GM21447 (cell line): ENCODE data around the gene DNAJC13.

Source experiments
- ATAC-seq: cut with Tn5 transposase; IDR thresholded peaks from one replicate; pipeline ENCODE4 v1.9.1; 2021; ENCODE audit not compliant: unreplicated experiment

Gene DNAJC13

DNA sequence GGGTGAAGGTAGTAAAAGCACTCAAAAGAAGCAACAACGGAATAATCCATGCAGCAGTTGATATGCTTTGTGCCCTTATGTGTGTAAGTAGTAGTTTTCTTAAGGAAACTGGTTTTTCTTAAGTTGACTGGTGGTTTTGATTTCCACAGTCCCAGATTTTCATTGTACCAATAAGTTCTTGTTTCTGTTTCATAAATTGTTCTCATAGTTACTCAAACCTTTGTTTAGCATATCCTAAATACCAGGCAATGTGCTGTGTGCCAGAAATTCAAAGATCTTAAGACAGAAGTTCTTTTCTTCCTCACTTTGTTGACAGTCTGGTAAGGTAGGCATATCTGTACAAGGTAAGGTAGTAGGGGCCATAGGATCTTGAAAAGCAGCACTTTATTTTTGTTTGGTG is 40.0 kb downstream of the DNAJC13 start:
- ATAC-seq, result no peak

DNA sequence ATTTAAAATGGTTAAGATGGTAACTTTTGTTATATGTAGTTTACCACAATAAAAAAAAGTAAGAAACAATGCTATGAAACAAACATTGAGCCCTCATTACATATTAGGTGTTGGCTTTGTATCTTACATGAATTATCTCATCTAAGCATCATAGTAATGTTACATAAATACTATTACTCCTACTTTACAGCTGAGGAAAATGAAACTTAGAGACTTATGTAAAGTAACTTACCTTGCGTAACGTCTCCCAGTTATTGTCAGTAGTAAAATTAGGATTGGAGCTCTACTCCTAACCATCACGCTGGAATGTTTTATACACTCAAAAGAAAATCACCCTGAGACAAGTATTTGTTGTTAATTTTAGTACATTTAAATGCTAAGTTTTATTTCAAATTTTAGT is 42.2 kb downstream of the DNAJC13 start:
- ATAC-seq, result no peak

DNA sequence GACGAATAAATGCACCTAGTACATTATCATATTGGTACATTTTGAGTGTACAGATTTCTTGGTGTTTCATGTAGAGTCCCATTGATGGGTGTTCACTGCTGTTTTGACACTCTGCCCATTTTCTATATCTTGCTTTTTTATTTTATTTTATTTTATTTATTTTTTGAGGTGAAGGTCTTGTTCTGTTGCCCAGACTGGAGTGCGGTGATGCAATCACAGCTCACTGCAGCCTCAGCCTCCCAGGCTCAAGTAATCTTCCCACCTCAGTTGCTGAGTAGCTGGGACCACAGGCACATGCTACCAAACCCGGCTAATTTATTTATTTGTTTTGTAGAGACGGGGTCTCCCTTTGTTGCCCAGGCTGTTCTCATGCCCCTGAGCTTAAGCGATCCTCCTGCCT is 44.2 kb downstream of the DNAJC13 start:
- ATAC-seq, result no peak

DNA sequence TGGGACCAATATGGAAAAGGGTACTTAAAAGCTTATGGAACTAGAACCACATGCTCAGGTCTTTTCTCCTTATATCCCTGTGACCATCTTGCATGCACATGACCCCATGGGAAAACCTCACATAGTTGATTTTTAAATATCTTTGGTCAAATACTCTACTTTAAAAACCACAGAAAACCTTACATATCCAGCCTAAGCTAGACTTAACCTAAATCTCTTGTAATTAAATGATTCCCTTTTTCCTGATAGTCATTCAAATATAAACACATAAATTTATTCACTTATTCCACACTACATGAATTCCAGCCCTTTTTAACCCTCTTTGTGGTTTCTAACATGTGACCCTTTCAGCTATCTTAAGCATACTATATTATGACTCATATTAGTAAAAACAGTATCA is 46.8 kb downstream of the DNAJC13 start:
- no peak for ATAC-seq

DNA sequence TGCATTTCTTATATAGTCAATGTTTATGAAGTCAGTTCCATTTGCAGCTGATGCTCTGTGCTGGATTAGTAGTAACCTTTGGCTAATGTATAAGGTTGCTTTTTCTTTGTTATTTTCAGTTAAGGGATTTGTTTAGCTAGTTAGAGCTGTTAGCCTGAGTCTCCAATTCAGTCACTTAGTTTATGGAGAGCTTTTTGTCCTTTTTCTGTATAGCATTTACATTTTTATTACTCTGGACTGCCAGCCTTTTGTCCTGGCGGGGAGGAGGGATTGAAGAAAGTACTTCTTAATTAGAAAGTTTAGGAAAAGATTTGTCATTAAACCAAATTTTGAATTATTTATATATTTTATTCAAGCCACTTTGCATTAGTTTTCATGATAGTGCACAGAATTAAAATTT is 52.0 kb downstream of the DNAJC13 start:
- no peak for ATAC-seq

DNA sequence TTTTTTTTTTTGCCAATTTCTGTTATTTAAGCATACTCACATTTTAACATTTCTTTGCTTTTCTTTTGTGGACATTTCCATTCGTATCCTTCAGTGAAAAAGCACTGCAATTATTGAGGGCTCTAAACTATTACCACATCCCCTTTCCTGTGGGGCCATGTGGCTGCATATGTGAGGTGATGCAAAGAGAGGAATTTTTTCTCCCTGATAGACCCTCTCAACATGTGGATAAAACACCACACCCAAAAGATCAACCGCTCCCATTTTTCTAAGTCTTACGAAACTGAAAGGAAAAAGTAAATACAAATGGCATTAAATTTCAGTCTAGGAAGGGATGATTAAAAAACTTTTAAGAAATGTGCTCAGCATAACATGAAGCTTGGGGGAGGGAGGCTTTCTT is 68.8 kb downstream of the DNAJC13 start:
- no peak for ATAC-seq

DNA sequence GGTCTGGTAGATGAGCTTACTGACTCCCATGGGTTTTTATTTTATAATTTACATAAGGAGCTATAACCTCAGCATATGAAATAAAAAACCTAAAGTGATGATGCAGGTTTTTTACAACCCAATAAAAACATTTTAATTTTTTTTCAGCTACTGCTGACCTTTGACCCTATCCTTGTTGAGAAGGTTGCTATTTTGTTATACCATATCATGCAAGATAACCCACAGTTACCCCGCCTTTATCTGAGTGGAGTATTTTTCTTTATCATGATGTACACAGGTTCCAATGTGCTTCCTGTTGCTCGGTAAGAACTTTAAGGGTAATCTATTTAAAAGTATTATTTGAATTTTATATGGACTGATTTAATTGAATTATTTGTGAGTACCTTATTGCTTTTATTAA is 70.8 kb downstream of the DNAJC13 start:
- ATAC-seq, result no peak

DNA sequence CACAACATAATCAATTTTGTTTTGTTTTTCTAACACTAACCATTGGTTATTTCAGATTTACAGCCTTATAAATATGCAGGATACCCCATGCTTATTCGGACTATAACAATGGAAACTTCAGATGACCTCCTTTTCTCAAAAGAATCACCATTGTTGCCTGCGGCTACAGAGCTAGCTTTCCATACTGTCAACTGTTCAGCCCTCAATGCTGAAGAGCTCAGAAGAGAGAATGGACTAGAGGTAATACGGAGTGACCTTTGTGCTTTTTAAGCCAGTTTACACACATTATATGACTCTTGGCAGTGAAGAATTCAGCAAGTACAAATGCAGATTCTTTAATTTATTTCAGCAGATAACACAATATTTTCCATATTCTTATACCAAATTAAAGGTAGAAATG is 81.8 kb downstream of the DNAJC13 start:
- ATAC-seq, result no peak

DNA sequence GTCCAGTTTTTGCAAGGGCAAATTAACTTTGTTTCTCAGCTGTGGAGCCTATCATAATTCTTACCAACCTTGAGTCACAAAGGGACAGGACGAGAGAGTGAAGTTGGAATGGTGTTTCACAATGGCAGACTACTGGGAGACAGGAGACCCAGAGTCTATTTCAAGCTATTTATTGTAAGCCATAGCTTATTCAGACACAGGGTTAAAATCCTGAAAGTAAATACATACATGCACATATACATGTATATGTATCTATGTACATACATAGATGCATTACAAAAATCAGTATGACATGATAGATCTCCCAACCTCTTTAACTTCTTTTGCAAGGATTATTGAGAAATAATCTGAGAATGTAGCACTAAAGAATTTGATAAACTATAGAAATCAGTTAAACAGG is 86.3 kb downstream of the DNAJC13 start:
- ATAC-seq, result no peak

DNA sequence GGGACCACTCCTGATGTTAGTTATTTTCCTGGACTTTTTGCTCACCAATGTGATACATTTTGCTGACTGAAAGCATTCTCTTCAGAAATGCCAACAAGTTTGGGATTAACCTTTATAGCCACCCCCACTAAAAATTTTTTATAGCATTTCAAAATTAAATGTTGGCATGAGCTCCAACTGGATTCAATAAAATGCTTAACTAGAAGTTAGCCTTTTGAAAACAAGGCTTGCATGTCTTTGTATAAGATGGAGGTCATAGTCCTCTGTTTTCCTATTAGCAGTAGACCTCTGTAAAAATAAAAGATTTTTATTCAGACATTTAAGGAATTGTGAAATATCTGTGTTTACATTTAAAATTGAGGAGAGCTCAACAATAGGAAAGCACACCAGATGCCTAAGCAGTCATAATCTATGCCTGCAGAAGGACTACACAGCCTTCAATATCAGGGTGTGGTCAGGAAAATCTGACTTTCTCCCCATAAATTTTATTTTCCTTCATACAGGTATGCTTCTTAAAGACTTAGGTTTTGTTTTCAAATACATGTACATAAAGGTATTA is 87.2 kb downstream of the DNAJC13 start:
- ATAC-seq, result no peak

DNA sequence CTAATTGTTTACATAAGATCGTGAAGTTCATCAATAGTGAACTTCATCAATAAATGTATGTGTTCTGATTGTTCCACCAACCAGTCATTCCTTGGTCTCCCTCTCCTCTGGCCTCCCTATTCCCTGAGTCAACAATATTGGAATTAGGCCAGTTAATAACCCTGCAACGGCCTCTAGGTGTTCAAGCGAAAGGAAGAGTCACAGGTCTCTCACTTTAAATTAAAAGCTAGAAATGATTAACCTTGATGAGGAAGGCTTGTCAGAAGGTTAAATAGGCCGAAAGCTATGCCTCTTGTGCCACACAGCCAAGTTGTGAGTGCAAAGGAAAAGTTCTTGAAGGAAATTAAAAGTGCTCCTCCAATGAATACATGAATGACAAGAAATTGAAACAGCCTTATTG is 90.4 kb downstream of the DNAJC13 start:
- ATAC-seq, result no peak

DNA sequence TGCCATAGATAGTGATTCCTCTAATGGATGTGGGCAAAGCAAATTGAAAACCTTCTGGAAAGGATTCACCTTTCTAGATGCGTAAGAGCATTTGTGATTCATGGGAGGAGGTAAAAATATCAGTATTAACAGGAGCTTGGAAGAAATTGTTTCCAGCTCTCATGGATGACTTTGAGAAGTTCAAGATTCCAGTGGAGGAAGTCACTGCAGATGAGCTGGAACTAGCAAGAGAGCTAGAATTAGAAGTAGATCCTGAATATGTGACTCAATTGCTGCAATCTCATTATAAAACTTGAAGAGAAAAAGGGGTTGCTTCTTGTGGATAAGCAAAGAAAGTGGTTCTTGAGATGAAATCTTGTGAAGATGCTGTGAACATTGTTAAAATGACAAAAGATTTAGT is 91.8 kb downstream of the DNAJC13 start:
- no peak for ATAC-seq

DNA sequence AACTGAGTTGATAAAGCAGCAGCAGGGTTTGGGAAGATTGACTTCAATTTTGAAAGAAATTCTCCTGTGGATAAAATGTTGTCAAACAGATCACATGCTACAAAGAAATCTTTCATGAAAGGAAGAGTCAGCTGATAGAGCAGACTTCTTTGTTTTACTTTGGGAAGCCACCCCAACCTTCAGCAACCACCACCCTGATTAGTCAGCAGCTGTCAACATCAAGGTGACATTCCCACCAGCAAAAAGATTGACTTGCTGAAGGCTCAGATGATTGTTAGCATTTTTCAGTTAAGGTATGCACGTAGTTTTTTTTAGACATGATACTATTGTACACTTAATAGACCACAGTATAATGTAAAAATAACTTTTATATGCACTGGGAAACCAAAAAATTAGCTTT is 92.2 kb downstream of the DNAJC13 start:
- no peak for ATAC-seq

DNA sequence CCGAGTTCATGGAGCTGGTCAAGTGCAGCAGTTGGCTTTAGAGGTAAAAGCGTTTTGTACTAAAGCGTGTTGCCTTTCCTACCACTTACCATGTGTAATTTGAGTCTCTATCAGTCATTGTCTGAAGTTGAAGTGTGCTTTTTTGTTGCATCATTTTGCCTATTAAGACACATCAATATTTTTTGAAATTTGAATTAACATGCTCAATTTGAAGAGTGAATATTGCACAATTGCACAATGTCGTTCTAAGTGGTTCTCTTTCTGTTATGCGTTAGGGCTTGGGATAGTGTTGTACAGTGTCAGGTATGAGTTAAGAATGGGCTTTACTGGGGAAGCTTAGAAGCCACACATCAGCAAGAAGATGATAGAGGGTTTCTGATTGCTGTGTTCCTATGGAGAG is 95.8 kb downstream of the DNAJC13 start:
- no peak for ATAC-seq

DNA sequence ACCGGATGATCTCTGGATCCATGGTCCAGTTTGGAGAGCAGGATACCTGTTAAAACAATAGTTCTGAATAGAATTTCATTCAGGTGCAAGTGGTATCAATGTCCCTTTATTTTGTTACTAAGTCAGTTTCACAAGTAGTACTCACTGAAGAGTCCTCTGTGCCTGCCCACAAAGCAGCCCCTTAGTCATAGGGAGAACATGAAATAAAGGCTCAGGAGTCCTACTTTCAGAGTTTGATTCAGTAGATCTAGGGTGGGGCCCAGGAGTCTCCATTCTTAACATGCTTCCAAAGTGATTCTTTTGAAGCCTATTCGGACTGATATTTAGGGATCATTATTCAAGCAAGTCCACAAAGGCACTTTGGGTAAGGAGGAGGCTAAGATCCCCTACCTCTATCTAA is 100.0 kb downstream of the DNAJC13 start:
- ATAC-seq, result no peak

DNA sequence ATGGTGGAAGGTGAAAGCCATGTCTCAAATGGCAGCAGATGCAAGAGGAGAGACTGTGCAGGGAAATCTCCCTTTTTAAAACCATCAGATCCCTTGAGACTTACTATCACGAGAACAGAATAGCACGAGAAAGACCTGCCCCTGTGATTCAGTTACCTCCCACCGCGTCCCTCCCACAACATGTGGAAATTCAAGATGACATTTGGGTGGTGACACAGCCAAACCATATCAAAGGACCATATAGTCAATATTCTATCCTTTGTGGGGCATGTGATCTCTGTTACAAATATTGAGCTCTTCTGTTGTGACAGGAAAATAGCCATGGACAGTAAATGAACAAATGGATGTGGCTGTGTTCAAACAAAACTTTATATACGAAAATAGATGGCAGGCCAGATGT is 102.6 kb downstream of the DNAJC13 start:
- ATAC-seq, result no peak

DNA sequence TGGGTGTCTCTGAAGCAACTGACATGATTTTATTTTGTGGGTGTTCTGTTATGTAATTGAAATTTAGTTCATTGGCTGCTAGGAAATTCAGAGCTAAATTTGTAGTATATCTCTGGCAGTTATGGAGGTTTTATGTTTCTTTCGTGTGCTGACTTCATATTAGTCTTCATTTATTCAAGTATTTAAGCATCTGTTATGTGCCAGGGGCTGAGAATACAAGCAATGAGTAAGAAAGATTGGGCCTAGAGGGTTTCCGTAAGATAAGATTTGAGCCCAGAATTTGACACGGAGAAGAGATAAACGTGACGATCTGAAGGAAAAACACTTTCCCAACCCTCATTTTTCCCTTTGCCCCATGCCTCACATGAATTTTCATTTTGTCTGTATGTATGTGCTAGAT is 104.6 kb downstream of the DNAJC13 start:
- no peak for ATAC-seq

DNA sequence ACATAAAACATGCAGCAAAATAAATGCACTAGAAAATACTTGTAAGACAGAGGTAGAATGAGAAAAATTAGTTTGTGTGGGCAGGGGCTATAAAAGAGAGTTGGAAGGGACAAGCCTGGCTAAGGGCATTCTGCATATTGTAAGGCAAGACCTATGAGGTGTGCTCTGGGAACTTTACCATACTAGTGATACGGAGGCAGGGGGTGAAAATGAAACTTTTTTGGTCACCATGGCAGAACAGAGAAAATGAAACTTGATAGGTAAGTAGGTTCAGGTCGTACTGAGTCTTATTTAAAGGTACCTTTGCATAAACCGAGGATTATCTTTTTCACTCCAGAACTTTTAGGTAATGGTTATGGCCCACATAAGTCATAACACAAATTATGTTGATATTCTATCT is 105.1 kb downstream of the DNAJC13 start:
- peak; percentile 65 for ATAC-seq

DNA sequence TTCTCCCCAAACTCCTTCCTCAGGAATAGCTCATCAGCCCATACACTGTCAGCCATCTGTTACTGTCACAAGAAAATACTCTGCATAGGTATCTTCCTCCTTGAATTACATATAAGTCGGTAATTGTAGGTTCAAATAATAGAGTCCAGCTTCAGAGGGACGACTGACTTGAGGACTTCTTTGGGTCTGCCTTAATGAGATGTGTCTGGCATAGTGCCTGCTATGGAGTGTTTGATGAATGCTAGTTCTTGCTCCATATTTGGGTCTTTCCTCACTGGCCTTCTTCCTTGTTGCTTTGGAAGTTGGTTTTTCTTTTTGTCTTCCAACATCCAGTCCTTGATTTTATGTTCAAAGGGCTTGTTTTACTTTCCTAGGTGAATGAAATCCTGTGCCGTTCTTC is 113.3 kb downstream of the DNAJC13 start:
- no peak for ATAC-seq

DNA sequence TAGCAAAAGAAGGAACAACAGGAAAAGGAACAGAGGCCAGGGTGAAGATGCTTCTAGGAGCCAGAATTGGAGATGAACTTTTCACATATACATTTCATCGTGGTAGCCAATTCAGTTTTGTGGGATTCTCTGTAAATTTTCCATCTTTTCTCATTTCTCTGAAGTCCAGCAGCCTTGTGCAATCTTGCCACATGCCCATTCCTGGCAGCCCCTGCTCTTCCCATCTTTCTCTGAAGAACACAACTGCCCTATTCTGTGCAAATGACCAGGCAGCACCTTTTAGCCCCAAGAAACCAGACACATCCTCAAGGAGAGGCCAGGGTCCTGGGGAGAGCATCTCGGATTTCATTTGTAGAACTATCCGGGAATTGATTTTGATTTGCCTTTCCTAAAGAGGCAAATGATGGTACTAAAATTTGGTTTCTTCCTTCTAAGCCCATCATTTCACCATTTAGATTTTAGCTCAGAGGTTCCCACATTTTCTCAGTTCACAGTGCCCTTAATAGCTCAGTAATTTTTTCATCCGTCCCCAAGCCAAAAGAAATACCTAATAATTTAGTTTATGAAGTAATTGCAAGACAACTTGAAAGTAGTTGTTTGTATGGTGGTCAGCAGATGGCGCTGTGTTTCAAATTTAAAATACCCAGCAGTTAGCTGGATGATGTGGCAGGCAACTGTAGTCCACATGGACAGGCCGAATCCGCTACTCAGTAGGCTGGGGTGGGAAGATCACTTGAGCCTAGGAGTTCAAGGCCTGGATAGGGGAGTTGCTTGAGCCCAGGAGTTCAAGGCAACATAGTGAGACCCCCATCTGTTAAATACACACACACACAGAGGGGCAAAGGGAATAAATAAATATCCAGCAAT is 118.5 kb downstream of the DNAJC13 start:
- no peak for ATAC-seq

DNA sequence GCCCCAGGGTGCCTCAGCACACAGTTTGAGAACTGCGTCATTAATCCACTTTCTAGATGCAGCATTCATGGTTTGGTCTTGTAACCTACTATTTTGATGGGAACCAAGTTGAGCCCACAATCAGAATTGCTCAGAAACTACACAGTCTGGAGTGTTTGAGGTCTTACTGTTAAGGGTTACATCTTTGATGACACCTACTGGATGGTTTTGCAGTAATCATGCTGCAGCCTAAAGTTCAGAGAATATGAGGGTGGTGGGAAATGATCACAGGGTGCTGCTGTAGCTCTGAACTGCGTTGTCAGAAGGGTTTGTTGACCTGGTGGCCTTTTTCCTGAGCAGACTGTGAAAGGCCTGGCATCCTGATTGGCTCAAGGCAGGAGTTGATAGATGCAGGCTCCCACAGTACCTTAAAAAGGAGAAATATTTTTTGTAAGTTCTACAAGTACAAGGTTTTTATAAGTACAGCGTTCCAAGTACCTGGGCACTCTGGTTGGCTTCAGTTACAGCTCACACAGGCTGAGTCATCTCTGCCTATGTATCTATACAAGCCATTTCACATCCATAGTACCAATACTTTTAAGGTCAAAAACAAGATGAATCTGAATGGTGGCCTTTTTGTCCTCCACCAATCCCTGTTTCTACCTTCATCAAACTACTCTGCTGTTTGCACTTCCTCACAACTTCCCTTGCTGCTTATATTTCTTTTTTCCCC is 119.3 kb downstream of the DNAJC13 start:
- no peak for ATAC-seq

DNA sequence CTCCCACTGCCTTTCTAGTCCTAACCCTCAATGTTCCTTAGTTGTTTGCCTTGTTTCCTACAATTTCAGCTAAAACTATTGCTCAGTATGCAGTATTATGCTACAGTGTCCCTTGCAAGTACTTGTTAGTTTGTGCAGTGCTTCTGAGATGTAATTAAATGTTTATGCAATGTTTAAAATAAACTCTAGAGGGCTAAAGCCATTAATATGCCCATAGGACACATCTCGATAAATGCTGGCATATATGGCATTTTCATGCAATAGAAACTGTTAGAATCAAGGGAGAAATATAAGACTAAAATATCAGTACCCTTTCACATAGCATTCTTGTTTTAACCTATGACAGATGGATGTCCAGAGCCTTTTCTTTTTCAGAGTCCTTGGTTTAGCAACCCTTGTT is 120.0 kb downstream of the DNAJC13 start:
- ATAC-seq, result no peak
